ENCODE measurements around the gene DHRS9. TPM values are rescaled to one million over a fixed set of nuclear protein-coding genes. Genes with fewer than 3 reads are reported as not detected.

The DHRS9 gene
- total and polyA plus RNA-seq, 10 donors, result 2.3 to 10.9 (median 5.3) TPM

DNA sequence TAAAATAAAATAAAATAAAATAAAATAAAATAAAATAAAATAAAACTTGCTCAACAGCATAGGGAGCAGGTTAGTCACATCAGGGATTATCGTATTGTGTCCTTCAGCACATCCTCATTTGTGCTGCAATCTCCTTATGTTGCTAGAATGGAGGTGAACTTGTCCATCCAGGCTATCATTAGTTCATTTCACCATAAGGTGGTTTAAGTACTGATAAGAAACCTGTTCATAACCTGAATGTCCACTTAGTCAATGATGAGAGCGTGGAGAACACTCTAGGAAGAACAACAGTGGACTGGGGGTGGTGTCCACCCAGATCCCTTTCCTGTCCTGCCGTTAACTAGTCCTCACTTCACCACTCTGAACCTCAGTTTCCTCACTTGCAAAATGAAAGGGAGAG is 21.9 kb downstream of the DHRS9 start:
- intact Hi-C loops (cut with DNase I; ENCODE audit: low total_unique reads), result no loop called here
- Histone ChIP-seq H3K4me3 (no peak overlapping the region), H3K27me3 (replicated peaks in 1 of 7) (no peaks in the 10 kb centered on the region), H3K4me1 (peaks cover 0 to 39% (median 2%) of the 10 kb centered on the region in 6 donors), H3K36me3 (no peaks in the 10 kb centered on the region), H3K9me3 (no peaks in the 10 kb centered on the region), H3K27ac (peak overlapping the region in 1 of 8 donors; percentile 61)
- 63 to 92% (median 79%) methylated on average over 3 of the region's 3 CpGs for WGBS, 5 donors
- TF ChIP-seq CTCF (IDR thresholded peaks at IDR 0.05 in 8 of 11, conservative IDR thresholded peaks at IDR 0.05 in 3 of 11), result no peak
- TF ChIP-seq POLR2A (IDR thresholded peaks at IDR 0.05), result no peak
- TF ChIP-seq POLR2AphosphoS5 (IDR thresholded peaks at IDR 0.05), result no peak
- DNase-seq, result no peak

GRCh38 chr2:169091761-169092519 is 22.6 kb downstream of the DHRS9 start:
- peak overlapping the region in 1 of 8 donors; percentile 61 for H3K27ac ChIP-seq
- 74 to 91% (median 79%) methylated on average over 8 of the region's 8 CpGs for WGBS, 5 donors
- DNase-seq, result no peak
- no peaks in the 10 kb centered on the region for H3K27me3 ChIP-seq (replicated peaks in 1 of 7)
- no peak overlapping the region for H3K4me3 ChIP-seq
- TF ChIP-seq CTCF (IDR thresholded peaks at IDR 0.05 in 8 of 11, conservative IDR thresholded peaks at IDR 0.05 in 3 of 11) (no peak), POLR2AphosphoS5 (IDR thresholded peaks at IDR 0.05) (no peak), POLR2A (IDR thresholded peaks at IDR 0.05) (no peak)
- H3K4me1 ChIP-seq, result peaks cover 0 to 39% (median 5%) of the 10 kb centered on the region in 6 donors
- H3K9me3 ChIP-seq, result no peaks in the 10 kb centered on the region
- no peaks in the 10 kb centered on the region for H3K36me3 ChIP-seq
- intact Hi-C loops (cut with DNase I; ENCODE audit: low total_unique reads), result no loop called here

GRCh38 chr2:169093535-169093934 is 24.2 kb downstream of the DHRS9 start:
- DNase-seq, result no peak
- Histone ChIP-seq H3K27me3 (replicated peaks in 1 of 7) (no peaks in the 10 kb centered on the region), H3K4me1 (peaks cover 0 to 39% (median 5%) of the 10 kb centered on the region in 6 donors), H3K27ac (no peak overlapping the region), H3K36me3 (no peaks in the 10 kb centered on the region), H3K4me3 (no peak overlapping the region), H3K9me3 (no peaks in the 10 kb centered on the region)
- WGBS, 5 donors, result 54 to 70% (median 66%) methylated on average over 2 of the region's 2 CpGs
- no peak for TF ChIP-seq POLR2A (IDR thresholded peaks at IDR 0.05)
- no peak for TF ChIP-seq POLR2AphosphoS5 (IDR thresholded peaks at IDR 0.05)
- no peak for TF ChIP-seq CTCF (IDR thresholded peaks at IDR 0.05 in 8 of 11, conservative IDR thresholded peaks at IDR 0.05 in 3 of 11)
- intact Hi-C loops (cut with DNase I; ENCODE audit: low total_unique reads), result no loop called here

DNA sequence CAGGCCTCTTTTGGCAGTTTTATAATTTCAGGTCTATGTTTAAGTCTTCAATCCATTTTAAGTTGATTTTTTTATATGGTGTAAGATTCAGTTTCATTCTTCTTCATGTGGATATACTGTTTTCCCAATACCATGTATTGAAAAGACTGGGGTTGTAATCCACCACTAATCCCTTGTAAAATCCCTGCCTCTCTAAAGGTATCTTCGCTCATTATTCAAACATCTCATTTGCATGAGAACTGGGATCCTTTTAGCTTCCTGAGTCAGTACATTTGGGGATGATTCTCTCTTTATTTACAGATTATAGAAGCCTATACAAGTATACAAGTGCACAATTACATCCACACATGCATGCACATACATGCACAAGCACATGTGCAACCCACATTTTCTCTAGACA is 25.3 kb downstream of the DHRS9 start:
- TF ChIP-seq CTCF (IDR thresholded peaks at IDR 0.05 in 8 of 11, conservative IDR thresholded peaks at IDR 0.05 in 3 of 11) (no peak), POLR2A (IDR thresholded peaks at IDR 0.05) (no peak), POLR2AphosphoS5 (IDR thresholded peaks at IDR 0.05) (no peak)
- Histone ChIP-seq H3K4me3 (no peak overlapping the region), H3K27me3 (replicated peaks in 1 of 7) (no peaks in the 10 kb centered on the region), H3K4me1 (peaks cover 0 to 35% (median 5%) of the 10 kb centered on the region in 6 donors), H3K9me3 (no peaks in the 10 kb centered on the region), H3K27ac (peak overlapping the region in 1 of 8 donors; percentile 49), H3K36me3 (no peaks in the 10 kb centered on the region)
- 88 to 97% (median 95%) methylated on average over 1 of the region's 1 CpG for WGBS, 5 donors
- intact Hi-C loops (cut with DNase I; ENCODE audit: low total_unique reads), result no loop called here
- no peak for DNase-seq
